Activated T-cell treated with anti-CD3 and anti-CD28 coated beads for 4 hours (primary cell): Measurements from ENCODE around the gene FLACC1.
"Not testable (repeated sequence)": the region's sequence is repeated elsewhere in the genome, so short reads cannot be mapped to it uniquely, and the experiment has no call there.

Experiments
- DNase-seq: peaks from one replicate; pipeline ENCODE4 v3.0.0-alpha.2; 2020

FLACC1 gene

DNA sequence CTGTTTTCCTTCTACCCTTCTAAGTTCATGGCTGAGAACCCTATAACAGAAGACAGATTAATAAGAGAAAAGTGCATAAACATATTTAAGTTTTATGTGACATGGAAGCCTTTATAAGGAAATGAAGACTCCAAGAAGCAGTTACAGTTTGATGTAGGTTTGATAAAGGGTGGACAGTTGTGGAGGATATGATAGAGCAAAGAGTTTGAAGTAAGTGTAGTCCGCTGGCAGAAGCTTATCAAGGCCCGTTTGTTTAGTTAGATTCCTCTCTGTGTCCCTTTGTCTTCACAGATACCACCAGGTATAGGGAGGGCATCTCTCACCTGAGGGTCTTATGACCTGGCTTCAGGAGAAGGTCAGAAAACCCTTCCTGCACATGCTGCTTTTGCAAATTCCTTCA, 107.3 kb downstream of the FLACC1 start:
- no peak for DNase-seq

GRCh38 chr2:201248288-201248844, 108.8 kb downstream of the FLACC1 start:
- no peak for DNase-seq

- no peak for DNase-seq
Measured at GRCh38 chr2:201246280-201246679, 110.9 kb downstream of the FLACC1 start.

DNA sequence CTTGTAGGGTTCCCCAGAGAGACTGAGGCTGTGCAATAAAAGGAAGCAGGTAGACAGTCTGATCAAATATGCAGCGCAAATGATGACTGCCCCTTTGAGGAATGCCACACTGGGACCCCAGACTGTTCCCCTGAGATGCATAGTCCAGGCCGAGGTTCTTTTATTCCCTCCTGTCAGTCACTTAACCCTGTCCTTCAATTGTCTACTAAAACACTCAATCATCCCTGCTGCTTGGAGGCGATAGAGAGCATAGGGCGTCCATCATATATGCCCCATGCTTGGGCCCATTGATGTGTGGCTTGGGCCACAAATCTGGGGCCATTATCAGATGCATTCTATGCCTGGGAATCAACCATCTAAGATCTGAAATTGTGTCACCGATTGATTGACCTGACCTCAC, 112.3 kb downstream of the FLACC1 start:
- no peak for DNase-seq

- DNase-seq: no peak
Measured at GRCh38 chr2:201242571-201243277, 114.4 kb downstream of the FLACC1 start.

DNA sequence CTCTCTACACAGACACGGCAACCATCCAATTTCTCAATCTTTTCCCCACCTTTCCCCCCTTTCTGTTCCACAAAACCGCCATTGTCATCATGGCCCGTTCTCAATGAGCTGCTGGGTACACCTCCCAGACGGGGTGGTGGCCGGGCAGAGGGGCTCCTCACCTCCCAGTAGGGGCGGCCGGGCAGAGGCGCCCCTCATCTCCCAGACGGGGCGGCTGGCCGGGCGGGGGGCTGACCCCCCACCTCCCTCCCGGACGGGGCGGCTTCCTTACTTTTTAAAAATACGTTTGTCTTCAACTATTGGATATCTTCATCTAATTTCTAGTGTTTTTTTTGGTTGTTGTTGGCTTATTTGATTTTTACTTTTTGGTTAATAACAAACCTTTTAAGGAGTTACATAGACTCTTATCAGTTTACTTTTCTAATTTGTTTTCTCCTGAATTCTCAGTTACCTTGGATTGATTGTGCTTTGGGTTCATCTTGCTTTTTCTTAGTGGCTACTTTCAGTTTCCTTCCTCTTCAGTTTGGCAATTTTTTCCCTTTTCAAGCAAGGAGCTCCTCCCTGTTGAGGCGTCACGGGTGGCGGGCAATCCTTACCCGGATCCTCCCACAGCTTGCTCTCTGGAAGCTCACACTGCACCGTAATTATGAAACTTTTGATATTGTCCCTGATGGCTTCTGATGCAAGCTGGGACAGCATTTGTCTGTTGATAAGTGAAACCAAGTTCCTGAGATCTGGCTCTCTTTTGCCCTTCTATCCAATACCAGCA, 117.8 kb downstream of the FLACC1 start:
- DNase-seq: not testable (repeated sequence)
